Germinal center (tissue), 1 donor: ENCODE data around the gene COBL.

Experiments used
- DNase-seq: peaks from one replicate; pipeline ENCODE4 v3.0.0; 2012; ENCODE audit warnings: mixed read lengths, low spot score

The COBL gene

GRCh38 chr7:51075681-51076580 lies 240.7 kb downstream of the COBL start:
- no peak for DNase-seq

DNA sequence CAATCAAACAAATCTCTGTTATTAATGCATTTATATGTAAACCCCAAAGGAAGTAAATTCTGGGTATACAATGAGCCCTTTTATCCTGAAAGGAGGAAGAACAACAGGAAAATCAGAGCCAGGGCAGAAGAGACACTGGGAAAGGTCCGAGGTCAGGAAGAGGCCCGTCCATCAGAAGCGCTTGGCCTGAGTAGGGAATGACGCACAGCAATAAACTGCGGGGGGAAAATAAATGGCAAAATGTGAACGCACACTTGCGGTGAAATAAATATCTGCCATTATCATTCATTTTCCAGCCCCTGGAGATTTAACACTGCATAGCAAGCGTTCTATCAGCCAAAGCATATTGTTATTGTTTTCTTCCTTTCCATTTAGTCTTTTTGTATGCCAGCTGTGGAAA lies 243.4 kb downstream of the COBL start:
- DNase-seq: no peak

- no peak for DNase-seq
These were observed 244.3 kb downstream of the COBL start for GRCh38 chr7:51072281-51072680.

DNA sequence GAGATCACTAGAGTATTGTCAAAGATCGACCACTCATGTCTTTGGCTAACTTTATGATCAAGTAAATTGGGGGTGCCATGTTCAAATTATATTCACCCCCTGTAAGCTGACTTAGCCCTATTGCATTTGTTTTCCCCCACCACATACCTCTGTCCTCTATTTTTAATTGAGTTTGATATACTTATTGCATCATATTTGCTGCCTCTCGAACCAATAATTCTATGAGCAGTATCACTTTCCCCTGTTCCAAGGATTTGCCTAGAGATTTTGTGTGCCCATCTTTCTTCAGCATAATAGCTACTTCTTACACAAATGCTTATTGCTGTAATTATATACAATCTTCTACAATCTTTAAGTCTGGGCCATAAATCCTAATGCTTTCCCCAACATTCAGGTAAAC lies 245.2 kb downstream of the COBL start:
- DNase-seq: no peak

DNA sequence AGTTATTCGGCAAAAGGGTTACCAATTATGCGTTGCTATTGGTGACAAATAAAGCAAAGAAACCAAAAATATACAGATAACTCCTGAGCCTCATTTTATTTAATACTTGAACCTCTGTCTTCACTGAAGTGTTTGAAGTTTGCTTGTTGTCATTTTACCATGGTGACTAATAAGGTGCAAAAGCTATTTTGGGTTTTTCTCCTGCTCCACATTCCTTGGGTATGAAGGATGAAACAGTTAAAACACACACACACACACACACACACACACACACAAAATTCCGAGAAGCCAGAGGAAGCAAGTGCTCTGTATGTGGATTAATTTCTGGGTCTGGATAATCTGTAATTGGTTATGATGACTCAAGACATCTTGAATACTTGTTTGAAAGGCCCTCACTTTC lies 246.5 kb downstream of the COBL start:
- no peak for DNase-seq

DNA sequence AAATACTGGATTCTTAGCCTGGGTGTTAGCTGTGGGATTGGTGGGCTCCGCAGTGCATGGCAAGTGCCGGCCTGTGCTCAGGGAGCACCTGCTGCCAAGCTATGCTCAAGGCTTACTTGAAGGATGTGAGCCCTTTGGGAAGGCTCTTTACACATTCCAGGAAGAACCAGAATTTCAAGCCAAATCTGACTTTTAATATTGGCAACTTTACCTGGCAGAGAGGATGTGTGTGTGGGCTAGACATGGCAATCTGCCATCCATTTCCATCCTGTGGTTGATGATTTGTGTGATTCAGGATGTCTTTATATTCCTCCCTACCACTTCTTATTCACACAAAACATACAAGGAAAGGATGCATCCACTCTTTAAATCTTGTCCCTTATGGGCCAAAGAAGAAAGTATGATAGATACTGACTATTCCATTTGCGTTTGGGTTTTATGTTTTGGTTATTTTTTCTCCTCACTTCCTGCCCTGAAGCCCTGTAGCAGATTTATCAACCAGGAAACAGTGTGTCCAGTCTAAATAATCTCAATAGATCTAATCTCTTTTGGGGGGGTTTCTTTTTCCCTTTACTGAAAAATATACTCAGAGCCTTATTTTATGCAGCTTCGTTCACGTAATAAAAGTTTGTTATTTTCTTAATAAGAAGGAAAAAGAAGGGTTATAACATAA lies 247.1 kb downstream of the COBL start:
- DNase-seq: no peak

GRCh38 chr7:51068401-51068800 lies 248.2 kb downstream of the COBL start:
- DNase-seq: no peak

DNA sequence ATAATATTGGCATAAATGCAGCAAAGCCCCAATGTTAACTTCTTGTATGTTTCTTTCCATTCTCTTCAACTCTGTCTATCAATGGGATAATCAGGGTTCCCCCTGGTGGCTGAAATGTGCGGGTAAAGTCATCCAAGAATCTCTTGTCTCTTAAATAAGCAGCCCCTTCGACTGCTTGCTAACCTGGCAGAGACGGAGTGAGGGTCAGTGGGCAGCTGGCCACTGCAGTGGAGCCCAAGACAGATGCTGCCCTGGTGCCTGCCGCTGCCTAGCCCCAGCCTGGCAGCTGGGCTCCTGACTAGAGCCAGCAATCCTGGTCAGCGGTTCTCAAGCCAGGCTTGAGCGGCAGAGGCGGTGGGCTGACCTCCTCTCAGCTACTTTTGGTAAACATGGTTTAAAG lies 248.9 kb downstream of the COBL start:
- peak; percentile 26 for DNase-seq

DNA sequence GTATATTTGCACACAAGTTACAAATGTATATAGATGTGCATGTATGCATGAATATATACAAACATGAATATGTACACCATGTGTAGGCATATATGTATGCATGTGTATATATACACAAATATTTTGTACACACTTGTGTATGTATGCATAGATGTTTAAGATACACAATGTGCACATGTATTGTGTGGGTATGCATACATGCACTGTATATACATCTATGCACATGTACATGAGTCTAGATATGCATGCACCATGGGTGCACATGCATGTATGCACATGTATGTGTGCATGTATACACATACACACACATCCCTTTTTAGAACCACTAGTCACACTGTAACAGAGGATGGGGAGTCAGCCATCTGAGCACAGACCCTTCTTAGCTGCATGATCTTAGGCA lies 249.4 kb downstream of the COBL start:
- DNase-seq: no peak

- no peak for DNase-seq
These were observed 250.2 kb downstream of the COBL start for GRCh38 chr7:51066405-51066882.

- no peak for DNase-seq
These were observed 250.8 kb downstream of the COBL start for GRCh38 chr7:51065766-51066165.

DNA sequence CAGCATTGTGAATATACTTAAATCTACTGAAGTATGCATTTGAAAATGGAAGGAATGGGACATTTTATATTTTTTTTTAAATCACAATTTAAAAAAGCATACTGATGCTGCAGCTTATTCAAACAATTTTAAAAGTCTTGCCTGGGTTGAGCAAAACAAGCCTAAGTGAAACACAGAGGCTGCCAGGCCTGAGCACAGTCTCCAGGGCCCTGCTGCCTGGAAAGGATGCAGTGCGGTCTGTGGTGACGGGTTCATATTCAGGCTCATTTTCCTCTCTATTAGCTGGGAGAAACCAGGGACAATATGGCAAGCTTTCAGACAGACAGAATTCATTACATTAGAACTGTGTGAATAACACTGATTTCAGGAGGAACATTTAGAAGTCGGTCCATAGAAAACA lies 251.9 kb downstream of the COBL start:
- DNase-seq: no peak

DNA sequence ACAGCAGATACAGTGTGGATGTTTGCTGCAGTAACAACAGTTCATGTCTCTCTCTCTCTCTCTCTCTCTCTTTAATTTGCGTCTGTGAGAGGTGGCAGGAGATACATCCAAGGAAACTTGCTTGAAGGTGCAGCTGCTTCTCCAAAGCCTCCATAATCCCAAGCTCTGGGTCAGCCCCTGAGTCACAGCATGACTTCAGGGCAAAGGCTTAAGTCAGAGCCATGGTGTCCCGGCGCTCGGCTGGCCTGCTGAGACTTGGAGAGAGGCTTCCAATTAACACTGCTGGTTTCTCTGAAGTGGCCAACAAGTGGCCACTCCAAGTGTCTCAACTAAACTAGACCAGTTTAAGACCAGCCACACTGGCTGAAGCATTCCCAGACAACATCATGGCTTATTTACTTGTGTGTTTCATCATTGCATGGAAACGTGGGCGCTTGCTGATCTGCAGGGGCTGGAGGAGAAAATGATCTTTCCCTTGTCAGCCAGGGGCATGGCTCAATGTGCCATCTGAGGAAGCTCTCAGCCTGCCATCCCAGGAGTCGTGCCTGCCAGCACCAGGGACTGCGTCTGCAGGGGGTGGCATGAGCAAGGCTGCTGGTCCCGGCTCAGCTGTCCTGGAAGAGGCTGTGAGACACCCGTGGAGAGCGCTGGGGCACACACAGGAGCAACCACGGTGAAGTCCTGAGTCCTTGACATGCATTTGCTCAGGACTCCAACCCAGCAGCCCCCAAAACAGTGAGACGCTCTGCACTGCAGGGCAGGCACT lies 254.2 kb downstream of the COBL start:
- no peak for DNase-seq

DNA sequence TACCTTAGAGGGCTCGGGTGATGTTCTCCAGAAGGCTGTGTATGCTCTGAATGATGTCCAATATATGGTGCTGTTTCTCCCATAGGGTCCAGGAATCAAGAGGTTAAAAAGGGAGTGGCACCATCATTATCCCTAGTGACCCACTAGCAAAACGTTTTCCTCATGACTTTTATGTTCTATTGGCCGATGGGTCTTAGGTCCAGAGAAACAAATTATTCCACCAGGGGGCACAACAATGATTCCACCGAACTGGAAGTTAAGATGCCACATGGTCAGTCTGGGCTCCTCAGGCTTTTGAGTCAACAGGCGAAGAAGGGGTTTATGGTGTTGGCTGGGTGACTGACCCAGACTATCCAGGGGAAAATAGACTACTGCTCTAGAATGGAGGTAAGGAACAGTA lies 256.1 kb downstream of the COBL start:
- no peak for DNase-seq

- DNase-seq: no peak
These were observed 257.0 kb downstream of the COBL start for GRCh38 chr7:51059504-51060142.

- no peak for DNase-seq
These were observed 257.8 kb downstream of the COBL start for GRCh38 chr7:51058764-51059163.

- no peak for DNase-seq
These were observed 261.4 kb downstream of the COBL start for GRCh38 chr7:51055039-51055840.

DNA sequence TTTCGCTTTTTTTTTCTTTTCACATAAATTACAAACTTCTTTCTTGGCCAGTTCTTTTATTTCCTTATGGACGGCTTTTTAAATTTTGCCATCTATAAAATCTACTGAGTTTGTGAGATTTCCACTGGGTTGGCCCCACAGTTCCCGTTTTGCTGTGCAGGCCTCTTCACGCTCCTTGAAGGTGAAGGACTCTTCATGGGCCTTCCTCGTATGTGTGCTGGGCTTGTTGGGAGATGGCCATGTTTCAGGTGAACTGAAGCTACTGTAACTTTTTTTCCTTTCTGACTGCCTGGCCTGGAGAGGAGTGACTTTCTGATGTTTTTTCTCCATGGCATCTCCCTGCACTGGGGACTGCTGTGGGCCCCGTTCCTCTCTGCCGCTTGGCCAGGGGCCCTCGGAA lies 262.4 kb downstream of the COBL start:
- no peak for DNase-seq

- DNase-seq: no peak
These were observed 263.3 kb downstream of the COBL start for GRCh38 chr7:51053160-51053925.

DNA sequence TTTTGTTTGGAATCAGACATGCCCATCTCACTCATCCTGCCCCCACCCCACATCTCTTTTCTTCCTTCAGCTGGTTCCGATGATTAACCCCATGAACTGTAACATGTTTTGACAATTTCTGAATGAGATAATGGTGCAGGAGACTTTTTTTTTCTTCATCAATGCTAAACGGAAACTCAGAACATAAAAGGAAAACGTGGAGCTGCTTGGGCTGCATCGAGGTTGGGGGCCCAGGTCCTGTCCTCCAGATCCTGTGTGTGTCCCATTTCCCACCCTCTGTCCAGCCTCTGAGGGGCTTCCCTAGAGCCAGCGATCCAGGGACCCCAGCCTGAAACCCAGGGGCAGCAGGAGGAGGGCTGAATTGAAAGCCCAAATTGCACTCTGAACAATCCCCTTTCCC lies 270.1 kb downstream of the COBL start:
- DNase-seq: no peak

- DNase-seq: no peak
These were observed 270.5 kb downstream of the COBL start for GRCh38 chr7:51046103-51046466.
